ENCODE measurements around the gene CAPN11. TPM values are rescaled to one million over a fixed set of nuclear protein-coding genes. Genes with fewer than 3 reads are reported as not detected.

Gene CAPN11
- total RNA-seq, 2 experiments from 2014 or later: not detected

DNA sequence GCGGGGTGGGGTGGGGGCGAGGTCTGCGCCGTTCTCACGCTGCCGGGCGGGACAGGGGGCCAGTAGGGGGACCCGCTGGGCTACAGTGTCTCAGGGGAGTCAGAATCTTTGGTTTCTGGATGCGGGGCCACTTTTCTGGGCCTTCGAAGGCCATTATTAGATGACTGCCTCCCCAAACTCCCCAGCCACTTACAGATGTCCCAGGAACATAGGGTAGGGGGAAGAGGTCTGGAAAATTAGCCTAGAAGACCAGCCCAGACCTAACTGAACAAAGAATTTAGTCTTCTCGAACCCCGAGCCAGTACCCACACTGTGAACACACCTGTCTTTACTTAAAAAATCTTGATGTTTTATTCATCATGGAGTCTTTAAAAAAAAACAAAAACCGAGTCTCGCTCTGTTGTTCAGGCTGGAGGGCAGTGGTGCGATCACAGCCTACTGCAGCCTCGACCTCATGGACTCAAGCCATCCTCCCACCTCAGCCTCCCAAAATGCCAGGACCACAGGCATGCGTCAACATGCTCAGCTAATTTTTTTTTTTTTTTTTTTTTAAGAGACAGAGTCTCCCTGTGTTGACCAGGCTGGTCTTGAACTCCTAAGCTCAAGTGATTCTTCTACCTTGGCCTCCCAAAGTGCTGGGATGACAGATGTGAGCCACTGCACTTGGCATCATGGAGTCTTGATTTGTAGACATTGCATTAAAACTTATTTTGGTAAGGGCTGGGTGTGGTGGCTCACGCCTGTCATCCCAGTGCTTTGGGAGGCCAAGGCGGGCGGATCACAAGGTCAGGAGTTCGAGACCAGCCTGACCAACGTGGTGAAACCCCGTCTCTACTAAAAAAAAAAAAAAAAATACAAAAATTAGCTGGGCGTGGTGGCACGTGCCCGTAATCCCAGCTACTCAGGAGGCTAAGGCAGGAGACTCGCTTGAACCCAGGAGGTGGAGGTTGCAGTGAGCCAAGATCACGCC, 61.5 kb downstream of the CAPN11 start:
- Histone ChIP-seq H3K79me2 (ENCODE audit: insufficient read depth, low read depth, low read length) (peaks cover 13% of the 10 kb centered on the region), H3K4me2 (ENCODE audit: low read length) (peak overlapping the region; percentile 77), H3K36me3 (ENCODE audit: insufficient read depth, low read length) (no peaks in the 10 kb centered on the region), H3K27ac (ENCODE audit: low read depth, low read length, poor library complexity, severe bottlenecking) (peak overlapping the region; percentile 27), H2AFZ (ENCODE audit: low read length) (peak overlapping the region; percentile 47; the same call in 1 of the 2 replicates), H4K20me1 (ENCODE audit: insufficient read depth, low read length) (peaks cover 10% of the 10 kb centered on the region), H3K9me3 (ENCODE audit: low read length) (no peaks in the 10 kb centered on the region), H3K4me1 (ENCODE audit: insufficient read depth, low read length, poor library complexity, severe bottlenecking) (peaks cover 69% of the 10 kb centered on the region), H3K4me3 (ENCODE audit: low read depth, low read length, poor library complexity, severe bottlenecking) (peak overlapping the region; percentile 61), H3K9me2 (ENCODE audit: insufficient read depth, low read length) (no peaks in the 10 kb centered on the region)
- BruUV-seq (replicated peaks): no TSS peak
- ChIA-PET CTCF (ENCODE audit: unreplicated experiment) (no interaction called here), POLR2A (interaction anchor here (0.6 kb wide), 3 partner anchors 35 to 238 kb away, joined by 3 read pairs; no protein-coding TSS in a partner anchor)
- no peak for TF ChIP-seq EZH2phosphoT487 (IDR thresholded peaks at IDR 0.05; ENCODE audit: borderline replicate concordance, low read depth, low read length)
- TF ChIP-seq, protein P1, sequence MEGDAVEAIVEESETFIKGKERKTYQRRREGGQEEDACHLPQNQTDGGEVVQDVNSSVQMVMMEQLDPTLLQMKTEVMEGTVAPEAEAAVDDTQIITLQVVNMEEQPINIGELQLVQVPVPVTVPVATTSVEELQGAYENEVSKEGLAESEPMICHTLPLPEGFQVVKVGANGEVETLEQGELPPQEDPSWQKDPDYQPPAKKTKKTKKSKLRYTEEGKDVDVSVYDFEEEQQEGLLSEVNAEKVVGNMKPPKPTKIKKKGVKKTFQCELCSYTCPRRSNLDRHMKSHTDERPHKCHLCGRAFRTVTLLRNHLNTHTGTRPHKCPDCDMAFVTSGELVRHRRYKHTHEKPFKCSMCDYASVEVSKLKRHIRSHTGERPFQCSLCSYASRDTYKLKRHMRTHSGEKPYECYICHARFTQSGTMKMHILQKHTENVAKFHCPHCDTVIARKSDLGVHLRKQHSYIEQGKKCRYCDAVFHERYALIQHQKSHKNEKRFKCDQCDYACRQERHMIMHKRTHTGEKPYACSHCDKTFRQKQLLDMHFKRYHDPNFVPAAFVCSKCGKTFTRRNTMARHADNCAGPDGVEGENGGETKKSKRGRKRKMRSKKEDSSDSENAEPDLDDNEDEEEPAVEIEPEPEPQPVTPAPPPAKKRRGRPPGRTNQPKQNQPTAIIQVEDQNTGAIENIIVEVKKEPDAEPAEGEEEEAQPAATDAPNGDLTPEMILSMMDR (conservative IDR thresholded peaks at IDR 0.05; ENCODE audit: low read length): 0 out of 2 replicates have a peak, but pooled peaks have one; percentile 27
- intact Hi-C loops (cut with micrococcal nuclease; ENCODE audit: unreplicated experiment): loop anchor here (2.0 to 10.0 kb wide), 3 partner anchors 15 to 515 kb away; partner anchors contain the start of gene VEGFA
- no peak for DNase-seq (ENCODE audit: low spot score)

DNA sequence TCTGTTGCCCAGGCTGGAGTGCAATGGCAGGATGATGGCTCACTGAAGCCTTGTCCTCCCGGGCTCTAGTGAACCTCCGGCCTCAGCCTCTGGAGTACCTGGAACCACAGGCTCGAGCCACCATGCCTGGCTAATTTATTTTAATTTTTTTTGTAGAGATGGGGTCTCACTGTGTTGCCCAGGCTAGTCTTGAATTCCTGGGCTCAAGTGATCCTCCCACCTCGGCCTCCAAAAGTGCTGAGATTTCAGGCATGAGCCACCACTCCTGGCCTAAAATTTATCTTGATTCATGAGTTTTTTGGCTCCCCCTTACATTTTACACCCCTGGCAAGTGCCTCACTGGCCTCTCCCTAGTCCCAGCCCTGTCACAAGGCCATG, 62.3 kb downstream of the CAPN11 start:
- peaks cover 77% of the 10 kb centered on the region for H3K4me1 ChIP-seq (ENCODE audit: insufficient read depth, low read length, poor library complexity, severe bottlenecking)
- H3K9me2 ChIP-seq (ENCODE audit: insufficient read depth, low read length): no peaks in the 10 kb centered on the region
- H3K79me2 ChIP-seq (ENCODE audit: insufficient read depth, low read depth, low read length): peaks cover 21% of the 10 kb centered on the region
- 0 out of 2 replicates have a peak overlapping the region, but pooled peaks have one; percentile 30 for H2AFZ ChIP-seq (ENCODE audit: low read length)
- ChIA-PET CTCF (ENCODE audit: unreplicated experiment) (no interaction called here), POLR2A (interaction anchor here (0.6 kb wide), 2 partner anchors 67 to 238 kb away, joined by 3 read pairs; no protein-coding TSS in a partner anchor)
- DNase-seq (ENCODE audit: low spot score): no peak
- BruUV-seq (replicated peaks): no TSS peak
- intact Hi-C loops (cut with micrococcal nuclease; ENCODE audit: unreplicated experiment): loop anchor here (2.0 to 10.0 kb wide), 3 partner anchors 14 to 516 kb away; partner anchors contain the start of gene VEGFA
- peaks cover 10% of the 10 kb centered on the region for H4K20me1 ChIP-seq (ENCODE audit: insufficient read depth, low read length)
- H3K4me2 ChIP-seq (ENCODE audit: low read length): peak overlapping the region; percentile 20; the same call in 1 of the 2 replicates
- H3K9me3 ChIP-seq (ENCODE audit: low read length): no peaks in the 10 kb centered on the region
- H3K36me3 ChIP-seq (ENCODE audit: insufficient read depth, low read length): no peaks in the 10 kb centered on the region
- H3K4me3 ChIP-seq (ENCODE audit: low read depth, low read length, poor library complexity, severe bottlenecking): no peak overlapping the region
- TF ChIP-seq, protein P1 (conservative IDR thresholded peaks at IDR 0.05; ENCODE audit: low read length): no peak
- no peak for TF ChIP-seq EZH2phosphoT487 (IDR thresholded peaks at IDR 0.05; ENCODE audit: borderline replicate concordance, low read depth, low read length)
- peak overlapping the region; percentile 56 for H3K27ac ChIP-seq (ENCODE audit: low read depth, low read length, poor library complexity, severe bottlenecking)

Data from OCI-LY7 (cell line).